Hepatocyte (in vitro differentiated cells): ENCODE data around the gene DENND4A. TPM values are rescaled to one million over a fixed set of nuclear protein-coding genes. Genes with fewer than 3 reads are reported as not detected.

Experiments used
- DNase-seq: peaks from one replicate; pipeline ENCODE4 v3.0.0-alpha.2; 2016; ENCODE audit warnings: low spot score
- H2AFZ ChIP-seq: fragments of 200-600 bp; sonication (generic); 2 replicates; pipeline ENCODE4 v1.6.0; 2016; ENCODE audit warnings: antibody characterized with exemption, mild to moderate bottlenecking
- H3K27ac ChIP-seq: fragments of 200-600 bp; sonication (generic); 2 replicates; pipeline ENCODE4 v1.5.1; 2016; ENCODE audit warnings: mild to moderate bottlenecking
- H3K27me3 ChIP-seq: fragments of 200-600 bp; sonication (generic); 2 replicates; pipeline ENCODE4 v1.6.1; 2016
- H3K36me3 ChIP-seq: fragments of 200-600 bp; sonication (generic); replicated peaks from 2 replicates; pipeline ENCODE4 v1.5.1; 2016; ENCODE audit warnings: low read depth; ENCODE audit not compliant: insufficient read depth
- H3K4me1 ChIP-seq: fragments of 200-600 bp; sonication (generic); 2 replicates; pipeline ENCODE4 v1.5.1; 2016; ENCODE audit warnings: mild to moderate bottlenecking, moderate library complexity; ENCODE audit not compliant: insufficient read depth
- H3K4me2 ChIP-seq: fragments of 200-600 bp; sonication (generic); 2 replicates; pipeline ENCODE4 v1.6.0; 2016
- H3K4me3 ChIP-seq: fragments of 200-600 bp; sonication (generic); 2 replicates; pipeline ENCODE4 v1.5.1; 2016; ENCODE audit warnings: mild to moderate bottlenecking
- H3K79me2 ChIP-seq: fragments of 200-600 bp; sonication (generic); 2 replicates; pipeline ENCODE4 v1.6.0; 2017; ENCODE audit warnings: mild to moderate bottlenecking
- H3K9me2 ChIP-seq: fragments of 200-600 bp; sonication (generic); replicated peaks from 2 replicates; pipeline ENCODE4 v1.6.0; 2017; ENCODE audit warnings: mild to moderate bottlenecking; ENCODE audit not compliant: insufficient read depth
- H3K9me3 ChIP-seq: fragments of 200-600 bp; sonication (generic); 2 replicates; pipeline ENCODE4 v1.5.1; 2016; ENCODE audit warnings: low read depth, mild to moderate bottlenecking
- H4K20me1 ChIP-seq: fragments of 200-600 bp; sonication (generic); 2 replicates; pipeline ENCODE4 v1.6.0; 2016; ENCODE audit warnings: mild to moderate bottlenecking; ENCODE audit not compliant: insufficient read depth, poor library complexity, severe bottlenecking
- CTCF ChIP-seq: fragments of 200-600 bp; sonication (generic); IDR thresholded peaks from 2 replicates; pipeline ENCODE4 v1.5.1; 2016; ENCODE audit warnings: antibody characterized with exemption, mild to moderate bottlenecking; ENCODE audit not compliant: poor library complexity
- EZH2 ChIP-seq: fragments of 200-600 bp; sonication (generic); IDR thresholded peaks from 2 replicates; pipeline ENCODE4 v1.6.1; 2016; ENCODE audit warnings: antibody characterized with exemption, mild to moderate bottlenecking, borderline replicate concordance
- EZH2phosphoT487 ChIP-seq: fragments of 200-600 bp; sonication (generic); IDR thresholded peaks from one replicate; pipeline ENCODE4 v1.6.1; 2018; ENCODE audit warnings: antibody characterized with exemption, mild to moderate bottlenecking, low read depth, moderate library complexity; ENCODE audit not compliant: unreplicated experiment, severe bottlenecking
- WGBS: methylation state at CpG from one replicate; pipeline ENCODE4 v1.1.6; 2016; ENCODE audit warnings: low lambda C conversion rate; ENCODE audit errors: missing lambda C conversion rate; 5-methylcytosine and 5-hydroxymethylcytosine counted together
- polyA plus RNA-seq: library from polyadenylated mRNA; unstranded; fragments of >200 nt; fragmentation: Nextera tagmentation; extraction: Ambion mirVana; gene quantifications from 2 replicates; pipeline ENCODE4 v1.2.1, GENCODE V29; 2016
- total RNA-seq: library from RNA; depleted of rRNA; stranded (reverse); fragments of >200 nt; gene quantifications from 2 replicates; pipeline ENCODE4 v1.2.3, GENCODE V29; 2014

Gene DENND4A
- total and polyA plus RNA-seq, 2 experiments from 2014 or later = 3.2 to 20.7 TPM

- no peak for TF ChIP-seq EZH2phosphoT487
- TF ChIP-seq EZH2 = no peak
- H3K27me3 ChIP-seq = no peaks in the 10 kb centered on the region
- H3K27ac ChIP-seq = no peak overlapping the region
- no peaks in the 10 kb centered on the region for H3K9me3 ChIP-seq
- no peak overlapping the region for H2AFZ ChIP-seq
- 73% methylated on average over 2 of the region's 2 CpGs for WGBS
- no peak for DNase-seq
- no peaks in the 10 kb centered on the region for H3K36me3 ChIP-seq
- no peaks in the 10 kb centered on the region for H4K20me1 ChIP-seq
- no peak overlapping the region for H3K4me2 ChIP-seq
- H3K4me1 ChIP-seq = no peaks in the 10 kb centered on the region
- no peaks in the 10 kb centered on the region for H3K9me2 ChIP-seq
- H3K4me3 ChIP-seq = no peak overlapping the region
- no peaks in the 10 kb centered on the region for H3K79me2 ChIP-seq
These were observed 158.3 kb downstream of the DENND4A start for GRCh38 chr15:65633752-65634151.

- no peaks in the 10 kb centered on the region for H3K9me2 ChIP-seq
- no peak for DNase-seq
- no peaks in the 10 kb centered on the region for H3K9me3 ChIP-seq
- H3K79me2 ChIP-seq = no peaks in the 10 kb centered on the region
- no peaks in the 10 kb centered on the region for H4K20me1 ChIP-seq
- no peak overlapping the region for H3K27ac ChIP-seq
- 43% methylated on average over 4 of the region's 4 CpGs for WGBS
- H3K36me3 ChIP-seq = no peaks in the 10 kb centered on the region
- TF ChIP-seq EZH2phosphoT487 (no peak), CTCF (no peak), EZH2 (no peak)
- H3K4me3 ChIP-seq = no peak overlapping the region
- no peaks in the 10 kb centered on the region for H3K27me3 ChIP-seq
- no peak overlapping the region for H3K4me2 ChIP-seq
- H2AFZ ChIP-seq = no peak overlapping the region
- H3K4me1 ChIP-seq = no peaks in the 10 kb centered on the region
These were observed 159.2 kb downstream of the DENND4A start for GRCh38 chr15:65632780-65633375.

- Histone ChIP-seq H3K36me3 (no peaks in the 10 kb centered on the region), H3K4me2 (no peak overlapping the region), H4K20me1 (no peaks in the 10 kb centered on the region), H2AFZ (no peak overlapping the region), H3K79me2 (no peaks in the 10 kb centered on the region), H3K4me3 (no peak overlapping the region), H3K9me3 (no peaks in the 10 kb centered on the region), H3K27me3 (no peaks in the 10 kb centered on the region), H3K9me2 (no peaks in the 10 kb centered on the region), H3K27ac (no peak overlapping the region), H3K4me1 (no peaks in the 10 kb centered on the region)
- 98% methylated on average over 6 of the region's 6 CpGs for WGBS
- no peak for TF ChIP-seq EZH2
- no peak for TF ChIP-seq CTCF
- no peak for TF ChIP-seq EZH2phosphoT487
- no peak for DNase-seq
These were observed 160.6 kb downstream of the DENND4A start for GRCh38 chr15:65631503-65631902.

GRCh38 chr15:65630760-65631159 lies 161.3 kb downstream of the DENND4A start:
- Histone ChIP-seq H2AFZ (no peak overlapping the region), H3K9me2 (no peaks in the 10 kb centered on the region), H3K27ac (no peak overlapping the region), H3K36me3 (no peaks in the 10 kb centered on the region), H3K79me2 (no peaks in the 10 kb centered on the region), H3K9me3 (no peaks in the 10 kb centered on the region), H3K4me1 (no peaks in the 10 kb centered on the region), H3K4me3 (no peak overlapping the region), H3K27me3 (no peaks in the 10 kb centered on the region), H4K20me1 (no peaks in the 10 kb centered on the region), H3K4me2 (no peak overlapping the region)
- WGBS = 94% methylated on average over 5 of the region's 5 CpGs
- no peak for DNase-seq
- TF ChIP-seq CTCF = no peak
- TF ChIP-seq EZH2phosphoT487 = no peak
- no peak for TF ChIP-seq EZH2
